ENCODE results near the gene EMX2.

- TF ChIP-seq, protein P1, sequence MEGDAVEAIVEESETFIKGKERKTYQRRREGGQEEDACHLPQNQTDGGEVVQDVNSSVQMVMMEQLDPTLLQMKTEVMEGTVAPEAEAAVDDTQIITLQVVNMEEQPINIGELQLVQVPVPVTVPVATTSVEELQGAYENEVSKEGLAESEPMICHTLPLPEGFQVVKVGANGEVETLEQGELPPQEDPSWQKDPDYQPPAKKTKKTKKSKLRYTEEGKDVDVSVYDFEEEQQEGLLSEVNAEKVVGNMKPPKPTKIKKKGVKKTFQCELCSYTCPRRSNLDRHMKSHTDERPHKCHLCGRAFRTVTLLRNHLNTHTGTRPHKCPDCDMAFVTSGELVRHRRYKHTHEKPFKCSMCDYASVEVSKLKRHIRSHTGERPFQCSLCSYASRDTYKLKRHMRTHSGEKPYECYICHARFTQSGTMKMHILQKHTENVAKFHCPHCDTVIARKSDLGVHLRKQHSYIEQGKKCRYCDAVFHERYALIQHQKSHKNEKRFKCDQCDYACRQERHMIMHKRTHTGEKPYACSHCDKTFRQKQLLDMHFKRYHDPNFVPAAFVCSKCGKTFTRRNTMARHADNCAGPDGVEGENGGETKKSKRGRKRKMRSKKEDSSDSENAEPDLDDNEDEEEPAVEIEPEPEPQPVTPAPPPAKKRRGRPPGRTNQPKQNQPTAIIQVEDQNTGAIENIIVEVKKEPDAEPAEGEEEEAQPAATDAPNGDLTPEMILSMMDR (IDR thresholded peaks at IDR 0.05) = no peak
- no peak for TF ChIP-seq POLR2A (IDR thresholded peaks at IDR 0.05)
Observed at GRCh38 chr10:117539361-117539773, 3.2 kb upstream of the EMX2 start.

Measured in body of pancreas (tissue), 4 donors.